Uterus (tissue), 4 donors: ENCODE measurements around the gene SLAMF7. TPM values are rescaled to one million over a fixed set of nuclear protein-coding genes. Genes with fewer than 3 reads are reported as not detected.
"Not testable (repeated sequence)": the region's sequence is repeated elsewhere in the genome, so short reads cannot be mapped to it uniquely, and the experiment has no call there.

Source experiments
- DNase-seq, 2 donors: peaks; one replicate each; pipeline ENCODE4 v3.0.0-alpha.2; 2019 to 2020
- H3K27ac ChIP-seq, 2 donors: fragments of 200-600 bp; sonication (generic); 1 replicate in 1 of 2; 2 replicates in 1 of 2; pipeline ENCODE4 v1.5.1; 2016 to 2018
- H3K27me3 ChIP-seq, 2 donors: fragments of 200-600 bp; sonication (generic); one replicate each; pipeline ENCODE4 v1.5.1; 2018 to 2019; ENCODE audit warnings: control low read depth in 1 of 2
- H3K36me3 ChIP-seq, 2 donors: fragments of 200-600 bp; sonication (generic); one replicate each; pipeline ENCODE4 v1.5.1; 2019; ENCODE audit warnings: control low read depth in 1 of 2
- H3K4me1 ChIP-seq, 2 donors: fragments of 200-600 bp; sonication (generic); one replicate each; pipeline ENCODE4 v1.5.1; 2018 to 2019; ENCODE audit warnings: control low read depth in 1 of 2
- H3K4me3 ChIP-seq, 2 donors: fragments of 200-600 bp; sonication (generic); 1 replicate in 1 of 2; 2 replicates in 1 of 2; pipeline ENCODE4 v1.5.1; 2018 to 2019; ENCODE audit warnings: mild to moderate bottlenecking in 1 of 2
- H3K9me3 ChIP-seq, 2 donors: fragments of 200-600 bp; sonication (generic); one replicate each; pipeline ENCODE4 v1.5.1; 2019; ENCODE audit warnings: control low read depth in 1 of 2
- POLR2A ChIP-seq, 2 donors: fragments of 450-650 bp; IDR thresholded peaks; one replicate each; pipeline ENCODE4 v1.6.1; 2016; ENCODE audit warnings: antibody characterized with exemption in 2 of 2, mild to moderate bottlenecking in 1 of 2, moderate library complexity in 1 of 2
- intact Hi-C: fragments of 100-400 bp; cut with DNase I; formaldehyde crosslinking; loops from one replicate; pipeline ENCODE4 v1.15.1; 2023; ENCODE audit warnings: low total_unique reads
- total RNA-seq, 4 donors: library from RNA; depleted of rRNA in 3 of 4; stranded (reverse); fragments of >200 nt in 3 of 4; gene quantifications; one replicate each; pipeline versions ENCODE4 v1.1.0 to v1.2.4, GENCODE V29; 2014 to 2023
- TF ChIP-seq, protein P1 (sequence below), 4 experiments: fragments of 200-600 bp in 2 of 4; fragments of 450-650 bp in 2 of 4; sonication (generic) in 2 of 4; IDR thresholded peaks; one replicate each; pipeline ENCODE4 v1.5.1; 2016 to 2019; ENCODE audit warnings: antibody characterized with exemption in 4 of 4, mild to moderate bottlenecking in 2 of 4, moderate library complexity in 1 of 4
- donor health status: DM: yes; HTN: yes; CAD: no.

Gene SLAMF7
- total RNA-seq, result 1 to 10 TPM in 1 of 4 donors, under 1 TPM in 1, not detected in 2; 0.76 to 1.6 TPM

GRCh38 chr1:160739098-160739511, at the start of gene SLAMF7:
TSS of gene SLAMF7 (plus strand) at chr1:160739247. CDS start at chr1:160739302, 55 bp downstream.
- no peak for DNase-seq
- H3K27ac ChIP-seq, result no peak within 1 kb of the TSS
- H3K4me1 ChIP-seq, result no peaks in the 10 kb centered on the region
- H3K27me3 ChIP-seq, result no peaks in the 10 kb centered on the region
- TF ChIP-seq, protein P1, sequence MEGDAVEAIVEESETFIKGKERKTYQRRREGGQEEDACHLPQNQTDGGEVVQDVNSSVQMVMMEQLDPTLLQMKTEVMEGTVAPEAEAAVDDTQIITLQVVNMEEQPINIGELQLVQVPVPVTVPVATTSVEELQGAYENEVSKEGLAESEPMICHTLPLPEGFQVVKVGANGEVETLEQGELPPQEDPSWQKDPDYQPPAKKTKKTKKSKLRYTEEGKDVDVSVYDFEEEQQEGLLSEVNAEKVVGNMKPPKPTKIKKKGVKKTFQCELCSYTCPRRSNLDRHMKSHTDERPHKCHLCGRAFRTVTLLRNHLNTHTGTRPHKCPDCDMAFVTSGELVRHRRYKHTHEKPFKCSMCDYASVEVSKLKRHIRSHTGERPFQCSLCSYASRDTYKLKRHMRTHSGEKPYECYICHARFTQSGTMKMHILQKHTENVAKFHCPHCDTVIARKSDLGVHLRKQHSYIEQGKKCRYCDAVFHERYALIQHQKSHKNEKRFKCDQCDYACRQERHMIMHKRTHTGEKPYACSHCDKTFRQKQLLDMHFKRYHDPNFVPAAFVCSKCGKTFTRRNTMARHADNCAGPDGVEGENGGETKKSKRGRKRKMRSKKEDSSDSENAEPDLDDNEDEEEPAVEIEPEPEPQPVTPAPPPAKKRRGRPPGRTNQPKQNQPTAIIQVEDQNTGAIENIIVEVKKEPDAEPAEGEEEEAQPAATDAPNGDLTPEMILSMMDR (IDR thresholded peaks at IDR 0.05), result no peak
- TF ChIP-seq POLR2A (IDR thresholded peaks at IDR 0.05), result no peak
- H3K9me3 ChIP-seq, result no peaks in the 10 kb centered on the region
- intact Hi-C loops, result no loop called here
- H3K36me3 ChIP-seq, result no peaks in the 10 kb centered on the region
- H3K4me3 ChIP-seq, result no peak within 1 kb of the TSS

DNA sequence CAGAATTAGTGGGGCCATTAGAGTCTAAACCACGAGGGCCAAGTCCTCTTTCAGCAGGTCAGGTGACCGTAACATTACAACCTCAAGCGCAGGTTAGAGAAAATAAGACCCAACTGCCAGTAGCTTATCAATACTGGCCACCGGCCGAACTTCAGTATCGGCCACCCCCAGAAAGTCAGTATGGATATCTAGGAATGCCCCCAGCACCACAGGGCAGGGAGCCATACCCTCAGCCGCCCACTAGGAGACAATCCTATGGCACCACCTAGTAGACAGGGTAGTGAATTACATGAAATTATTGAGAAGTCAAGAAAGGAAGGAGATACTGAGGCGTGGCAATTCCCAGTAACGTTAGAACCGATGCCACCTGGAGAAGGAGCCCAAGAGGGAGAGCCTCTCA, 46.7 kb upstream of the SLAMF7 start:
- intact Hi-C loops, DNase-seq, H3K27ac ChIP-seq, H3K36me3 ChIP-seq, H3K27me3 ChIP-seq, H3K4me1 ChIP-seq, H3K4me3 ChIP-seq, H3K9me3 ChIP-seq: not testable (repeated sequence)

DNA sequence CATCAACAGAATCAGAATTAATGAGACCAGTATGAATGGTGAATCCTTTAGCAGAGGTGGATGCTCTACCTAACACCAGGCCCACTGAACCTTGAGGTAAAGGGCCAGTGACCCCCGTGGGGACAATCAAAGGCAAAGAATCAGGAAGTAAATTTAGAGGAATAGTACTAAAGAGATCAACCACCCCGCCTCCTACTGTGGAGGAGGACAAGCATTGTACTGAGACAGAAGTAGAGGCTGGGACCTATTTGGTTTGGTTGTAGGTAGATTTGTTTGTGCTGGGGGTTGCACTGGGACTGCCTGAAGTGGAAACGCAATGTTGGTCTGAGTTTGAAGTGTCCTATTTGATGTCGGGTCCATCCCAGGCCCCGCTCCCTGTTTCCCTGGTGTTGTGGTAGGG, 36.9 kb upstream of the SLAMF7 start:
- intact Hi-C loops, result no loop called here
- Histone ChIP-seq H3K4me3 (no peak overlapping the region), H3K4me1 (no peaks in the 10 kb centered on the region), H3K9me3 (no peaks in the 10 kb centered on the region), H3K36me3 (no peaks in the 10 kb centered on the region), H3K27ac (no peak overlapping the region), H3K27me3 (no peaks in the 10 kb centered on the region)
- no peak for TF ChIP-seq POLR2A (IDR thresholded peaks at IDR 0.05)
- TF ChIP-seq, protein P1 (IDR thresholded peaks at IDR 0.05), result no peak
- DNase-seq, result no peak

GRCh38 chr1:160704250-160704649, 34.8 kb upstream of the SLAMF7 start:
- no peak overlapping the region for H3K4me3 ChIP-seq
- no peaks in the 10 kb centered on the region for H3K4me1 ChIP-seq
- H3K9me3 ChIP-seq, result no peaks in the 10 kb centered on the region
- H3K27me3 ChIP-seq, result no peaks in the 10 kb centered on the region
- intact Hi-C loops, result no loop called here
- no peaks in the 10 kb centered on the region for H3K36me3 ChIP-seq
- no peak for DNase-seq
- no peak for TF ChIP-seq POLR2A (IDR thresholded peaks at IDR 0.05)
- TF ChIP-seq, protein P1 (IDR thresholded peaks at IDR 0.05), result no peak
- no peak overlapping the region for H3K27ac ChIP-seq

DNA sequence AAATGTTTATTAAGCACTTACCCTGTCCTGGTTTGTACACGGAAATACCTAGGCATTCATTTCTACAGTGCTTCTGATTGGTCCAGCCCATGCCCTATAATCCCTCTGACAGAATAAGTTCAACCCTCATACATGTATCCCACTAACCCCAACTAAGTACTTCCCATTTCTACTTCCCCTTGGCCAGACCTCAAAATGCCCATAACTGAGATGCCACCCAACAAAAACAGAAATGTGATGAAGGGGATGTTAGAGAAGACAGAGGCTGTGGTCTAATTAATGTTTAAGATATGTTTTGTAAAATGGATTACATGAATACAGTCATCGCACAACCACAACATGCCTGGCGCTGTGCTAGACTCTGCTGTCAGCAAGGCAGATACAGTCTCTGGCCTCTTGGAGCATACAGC, 33.8 kb upstream of the SLAMF7 start:
- H3K9me3 ChIP-seq, H3K27me3 ChIP-seq, H3K4me3 ChIP-seq, H3K27ac ChIP-seq, DNase-seq, H3K36me3 ChIP-seq, intact Hi-C loops, H3K4me1 ChIP-seq: not testable (repeated sequence)

DNA sequence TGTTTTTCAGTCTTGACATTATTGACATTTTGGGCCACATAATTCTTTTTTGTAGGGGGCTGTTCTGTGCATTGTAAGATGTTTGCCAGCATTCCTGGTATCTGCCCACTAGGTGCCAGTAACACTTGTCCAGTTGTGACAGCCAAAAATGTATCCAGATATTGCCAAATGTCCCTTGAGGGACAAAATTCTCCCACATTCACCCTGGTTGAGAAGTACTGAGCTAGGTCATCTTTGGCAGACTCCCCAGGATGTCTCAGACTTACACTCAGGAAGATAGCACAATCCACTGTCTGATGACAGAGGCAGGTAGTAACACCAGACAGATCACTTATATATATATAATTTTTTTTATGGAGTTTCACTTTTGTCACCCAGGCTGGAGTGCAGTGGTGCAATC, 33.3 kb upstream of the SLAMF7 start:
- no peaks in the 10 kb centered on the region for H3K4me1 ChIP-seq
- no peaks in the 10 kb centered on the region for H3K9me3 ChIP-seq
- intact Hi-C loops, result no loop called here
- TF ChIP-seq, protein P1 (IDR thresholded peaks at IDR 0.05), result no peak
- no peak for TF ChIP-seq POLR2A (IDR thresholded peaks at IDR 0.05)
- no peak overlapping the region for H3K27ac ChIP-seq
- H3K27me3 ChIP-seq, result no peaks in the 10 kb centered on the region
- H3K36me3 ChIP-seq, result no peaks in the 10 kb centered on the region
- H3K4me3 ChIP-seq, result no peak overlapping the region
- DNase-seq, result no peak
